GM12892 (cell line): Measurements from ENCODE around the gene UBP1.
"Not testable (repeated sequence)": the region's sequence is repeated elsewhere in the genome, so short reads cannot be mapped to it uniquely, and the experiment has no call there.

Experiments
- DNase-seq: peaks from one replicate; pipeline ENCODE4 v3.0.0; 2011; ENCODE audit not compliant: insufficient read length
- FAIRE-seq: peaks from 2 replicates; lab custom pipeline; 2011; peaks lifted over from hg19 to GRCh38; lab: Jason Lieb, UNC
- POLR2A ChIP-seq: IDR thresholded peaks from 2 replicates; pipeline ENCODE4 v1.6.1; 2011; ENCODE audit warnings: low read depth, low read length, control low read depth
- POLR2AphosphoS5 ChIP-seq: IDR thresholded peaks from 2 replicates; pipeline ENCODE4 v1.6.1; 2011; ENCODE audit warnings: low read depth, low read length, control low read depth
- TAF1 ChIP-seq: IDR thresholded peaks from 2 replicates; pipeline ENCODE4 v1.6.1; 2011; ENCODE audit warnings: low read depth, mild to moderate bottlenecking, control low read depth, low read length, borderline replicate concordance

Gene UBP1

DNA sequence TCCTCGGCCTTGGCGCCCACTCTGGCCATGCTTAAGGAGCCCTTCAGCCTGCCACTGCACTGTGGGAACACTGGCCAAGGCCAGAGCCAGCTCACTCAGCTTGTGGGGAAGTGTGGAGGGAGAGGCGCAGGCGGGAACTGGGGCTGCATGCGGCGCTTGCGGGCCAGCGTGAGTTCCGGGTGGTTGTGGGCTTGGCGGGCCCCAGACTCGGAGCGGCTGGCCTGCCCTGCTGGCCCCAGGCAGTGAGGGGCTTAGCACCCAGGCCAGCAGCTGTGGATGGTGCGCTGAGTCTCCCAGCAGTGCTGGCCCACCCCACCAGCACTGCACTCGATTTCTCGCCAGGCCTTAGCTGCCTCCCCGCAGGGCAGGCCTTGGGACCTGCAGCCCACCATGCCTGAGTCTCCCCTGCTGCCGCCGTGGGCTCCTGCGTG is 13.1 kb upstream of the UBP1 start:
- TF ChIP-seq POLR2A (no peak), POLR2AphosphoS5 (no peak), TAF1 (no peak)
- DNase-seq (no peak), FAIRE-seq (no peak)

DNA sequence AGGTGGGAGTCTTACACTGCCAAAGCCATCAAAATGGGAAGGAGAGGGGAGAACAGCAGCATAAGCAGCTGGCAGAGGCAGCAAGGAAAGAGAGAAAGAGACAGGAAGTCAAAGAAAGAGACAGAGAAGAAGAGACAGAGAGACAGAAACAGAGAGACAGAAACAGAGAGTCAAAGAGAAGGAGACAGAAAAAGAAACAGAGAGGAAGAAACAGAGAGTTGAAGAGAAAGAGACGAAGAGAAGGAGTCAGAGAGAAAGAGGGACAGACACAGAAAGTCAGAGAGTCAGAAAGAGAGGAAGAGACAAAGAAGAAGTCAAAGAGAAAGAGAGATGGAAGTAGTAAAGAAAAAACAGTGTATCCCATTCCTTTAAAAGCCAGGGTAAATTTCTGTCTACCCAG is 11.8 kb upstream of the UBP1 start:
- not testable (repeated sequence) for DNase-seq, FAIRE-seq

DNA sequence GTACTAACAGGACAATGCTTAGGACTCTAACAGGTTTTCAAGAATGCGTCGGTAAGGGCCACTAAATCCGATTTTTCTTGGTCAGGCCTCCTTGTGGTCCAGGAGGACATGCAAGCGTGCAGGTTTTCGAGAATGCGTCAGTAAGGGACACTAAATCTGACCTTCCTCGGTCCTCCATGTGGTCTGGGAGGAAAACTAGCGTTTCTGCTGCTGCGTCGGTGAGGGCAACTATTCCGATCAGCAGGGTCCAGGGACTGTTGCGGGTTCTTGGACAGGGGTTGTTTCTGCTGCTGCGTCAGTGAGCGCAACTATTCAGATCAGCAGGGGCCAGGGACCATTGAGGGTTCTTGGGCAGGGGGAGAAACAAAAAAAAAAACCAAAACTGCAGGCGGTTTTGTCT is 7.8 kb upstream of the UBP1 start:
- FAIRE-seq (no peak), DNase-seq (no peak)
- TF ChIP-seq TAF1 = no peak
- TF ChIP-seq POLR2AphosphoS5 = no peak
- no peak for TF ChIP-seq POLR2A

DNA sequence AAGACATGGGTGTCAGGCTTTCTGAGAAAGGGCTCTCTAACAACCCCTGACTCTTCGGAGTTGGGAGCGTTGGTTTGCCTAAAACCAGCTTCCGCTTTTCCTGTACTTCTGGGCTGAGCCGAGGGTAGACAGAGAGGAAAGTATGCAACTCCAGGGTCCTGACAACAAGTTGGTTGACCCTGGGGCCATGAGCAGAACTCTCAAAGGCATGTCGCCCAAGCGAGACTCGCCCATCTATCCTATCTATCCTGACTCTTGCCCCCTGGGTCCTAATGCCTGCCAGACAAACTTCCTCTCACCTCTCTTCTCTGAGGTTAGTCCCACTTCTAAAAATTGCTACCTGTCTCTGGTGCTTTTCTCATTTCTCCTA is 7.0 kb upstream of the UBP1 start:
- not testable (repeated sequence) for FAIRE-seq, DNase-seq

DNA sequence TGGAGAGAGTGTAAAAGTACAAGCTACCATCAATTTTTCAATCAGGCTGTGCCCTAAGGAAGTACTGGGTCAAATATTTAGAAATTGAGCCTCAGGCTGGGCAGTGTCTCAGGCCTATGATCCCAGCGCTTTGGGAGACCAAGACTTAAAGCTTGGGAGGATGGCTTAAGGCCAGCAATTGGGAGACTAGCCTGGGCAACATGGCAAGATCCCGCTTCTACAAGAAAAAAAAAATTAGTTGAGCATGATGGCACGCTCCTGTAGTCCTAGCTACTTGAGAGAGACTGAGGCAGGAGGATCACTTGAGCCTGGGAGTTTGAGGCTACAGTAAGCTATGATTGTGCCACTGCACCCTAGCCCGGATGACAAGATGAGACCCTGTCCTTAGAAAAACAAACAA is 2.0 kb upstream of the UBP1 start:
- TF ChIP-seq POLR2AphosphoS5 = no peak
- TF ChIP-seq TAF1 = no peak
- TF ChIP-seq POLR2A = no peak
- FAIRE-seq = no peak
- DNase-seq = no peak

DNA sequence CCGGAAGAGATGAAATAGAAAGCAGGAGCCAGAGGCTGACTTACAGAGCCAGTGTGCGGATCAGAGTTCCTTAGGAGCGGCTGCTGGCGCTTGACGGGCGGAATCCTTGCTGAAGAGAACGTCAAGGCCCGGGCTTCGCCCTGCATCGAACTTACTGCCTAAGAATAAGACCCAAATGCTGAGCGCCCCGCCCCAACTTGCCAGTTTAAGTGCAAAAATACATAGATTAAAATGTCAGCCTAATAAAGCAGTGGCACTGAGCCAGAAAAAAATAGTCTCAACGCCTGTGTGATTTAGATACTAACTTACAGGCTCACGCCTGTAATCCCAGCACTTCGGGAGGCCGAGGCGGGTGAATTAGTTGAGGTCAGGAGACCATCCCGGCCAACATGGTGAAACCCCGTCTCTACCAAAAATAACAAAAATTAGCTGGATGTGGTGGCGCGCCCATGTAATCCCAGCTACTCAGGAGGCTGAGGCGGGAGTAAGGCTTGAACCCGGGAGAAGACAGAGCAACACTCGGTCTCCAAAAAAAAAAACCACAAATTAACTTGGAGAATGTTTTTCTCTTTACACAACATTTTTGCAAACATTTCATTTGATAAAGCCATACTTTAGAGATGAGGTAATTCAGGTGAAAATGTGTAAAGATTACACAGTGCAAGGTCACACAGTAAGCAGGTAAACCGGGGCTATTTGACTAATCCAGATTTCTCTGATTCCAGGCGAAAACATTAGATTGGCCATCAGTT is 1.2 kb upstream of the UBP1 start:
- no peak for TF ChIP-seq POLR2AphosphoS5
- no peak for TF ChIP-seq POLR2A
- TF ChIP-seq TAF1 = no peak; the same call in 1 of the 2 replicates
- FAIRE-seq (no peak), DNase-seq (no peak)

DNA sequence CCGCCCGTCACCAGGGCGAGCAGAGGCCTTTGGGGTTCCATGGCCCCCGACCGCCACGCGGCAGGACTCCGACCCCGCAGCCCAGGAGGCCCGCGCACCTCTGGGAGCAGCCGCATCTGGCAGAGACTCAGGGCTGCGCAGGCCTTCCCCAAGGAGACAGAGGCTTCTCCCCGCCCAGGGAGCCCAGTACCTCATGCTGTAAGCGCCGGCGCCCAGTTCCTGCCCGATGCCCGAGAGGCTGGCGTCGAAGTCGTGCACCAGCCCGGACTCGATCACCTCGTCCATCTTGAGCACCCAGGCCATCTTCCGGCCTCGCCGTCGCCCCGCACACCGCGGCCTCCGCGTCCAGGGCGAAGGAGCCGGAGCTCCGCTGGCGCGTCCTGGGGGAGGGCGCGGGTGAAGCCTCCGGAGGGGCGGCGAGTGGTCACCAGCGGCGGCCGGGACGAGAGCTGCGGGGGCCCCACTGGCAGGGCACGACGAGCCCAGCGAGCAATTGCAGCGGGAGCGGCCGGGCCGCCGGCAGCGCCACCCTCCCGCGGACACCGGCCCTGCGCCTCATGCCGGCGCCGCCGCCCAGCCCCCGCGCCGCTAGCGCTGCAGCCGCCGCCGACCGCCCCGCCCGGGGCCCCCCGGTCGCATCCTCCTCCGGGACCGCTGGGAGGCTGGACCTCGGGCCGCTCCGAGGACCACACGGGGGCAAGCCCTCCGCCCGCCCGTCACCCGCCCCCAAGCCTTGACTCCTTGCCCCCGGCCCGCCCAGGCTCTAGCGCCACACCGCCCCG is 468 bp downstream of the UBP1 start:
- no peak for FAIRE-seq
- peak; percentile 55; the same call in 1 of the 2 replicates for TF ChIP-seq POLR2AphosphoS5
- TF ChIP-seq TAF1 = 0 out of 2 replicates have a peak, but pooled peaks have one; percentile 20
- peak; percentile 73 for TF ChIP-seq POLR2A
- peak; percentile 28 for DNase-seq

DNA sequence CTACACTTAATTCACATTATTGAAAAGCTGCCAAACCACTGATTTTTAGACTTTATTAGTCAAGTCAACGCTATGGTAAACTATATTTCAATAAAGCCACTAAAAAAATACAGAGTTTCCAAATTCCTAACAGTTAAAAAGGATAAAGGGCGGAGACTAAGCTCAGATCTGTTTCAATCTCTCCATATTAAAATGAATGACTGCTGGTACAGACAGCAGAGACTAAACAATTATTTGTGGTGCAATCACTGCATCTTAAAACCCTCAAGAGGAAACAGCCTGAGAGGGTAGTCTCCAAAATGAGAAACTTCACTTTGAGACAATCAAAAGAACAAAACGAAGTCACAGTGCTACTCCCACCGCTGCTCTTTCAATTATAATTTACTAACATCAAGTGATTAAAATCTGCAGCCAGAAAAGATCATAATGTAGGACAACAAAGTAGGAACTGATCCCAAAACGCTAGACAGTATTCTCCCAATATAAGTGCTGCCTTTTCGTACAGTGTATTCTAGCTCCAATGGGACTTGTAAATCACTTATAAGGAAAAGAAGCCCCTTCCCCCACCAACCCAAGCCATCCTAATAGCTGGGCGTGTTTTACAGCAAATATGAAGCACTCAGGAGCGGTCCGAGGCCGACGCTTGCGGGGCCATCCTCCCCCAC is 1.2 kb downstream of the UBP1 start:
- DNase-seq (no peak), FAIRE-seq (peak; percentile 51)
- no peak for TF ChIP-seq POLR2A
- no peak for TF ChIP-seq POLR2AphosphoS5
- TF ChIP-seq TAF1 = no peak

DNA sequence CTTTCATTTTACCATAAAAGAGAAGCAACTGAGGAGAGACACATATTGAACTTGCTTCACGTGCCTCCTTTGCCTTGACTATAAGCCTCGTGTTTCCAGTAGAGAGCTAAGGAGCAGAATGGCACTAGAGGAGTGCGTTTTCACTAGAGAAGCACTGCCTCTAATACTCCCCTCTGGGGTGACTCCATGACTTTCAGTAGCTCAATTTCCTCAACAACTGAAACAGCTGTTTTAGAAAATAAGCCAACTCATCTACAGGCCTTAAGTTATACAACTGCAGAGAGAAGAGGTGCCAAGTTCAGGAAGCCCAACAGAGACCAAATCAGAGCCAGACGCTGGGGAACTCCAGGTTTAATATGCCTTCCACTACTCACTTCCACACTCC is 1.9 kb downstream of the UBP1 start:
- DNase-seq = no peak
- no peak for TF ChIP-seq POLR2A
- FAIRE-seq = peak; percentile 51

DNA sequence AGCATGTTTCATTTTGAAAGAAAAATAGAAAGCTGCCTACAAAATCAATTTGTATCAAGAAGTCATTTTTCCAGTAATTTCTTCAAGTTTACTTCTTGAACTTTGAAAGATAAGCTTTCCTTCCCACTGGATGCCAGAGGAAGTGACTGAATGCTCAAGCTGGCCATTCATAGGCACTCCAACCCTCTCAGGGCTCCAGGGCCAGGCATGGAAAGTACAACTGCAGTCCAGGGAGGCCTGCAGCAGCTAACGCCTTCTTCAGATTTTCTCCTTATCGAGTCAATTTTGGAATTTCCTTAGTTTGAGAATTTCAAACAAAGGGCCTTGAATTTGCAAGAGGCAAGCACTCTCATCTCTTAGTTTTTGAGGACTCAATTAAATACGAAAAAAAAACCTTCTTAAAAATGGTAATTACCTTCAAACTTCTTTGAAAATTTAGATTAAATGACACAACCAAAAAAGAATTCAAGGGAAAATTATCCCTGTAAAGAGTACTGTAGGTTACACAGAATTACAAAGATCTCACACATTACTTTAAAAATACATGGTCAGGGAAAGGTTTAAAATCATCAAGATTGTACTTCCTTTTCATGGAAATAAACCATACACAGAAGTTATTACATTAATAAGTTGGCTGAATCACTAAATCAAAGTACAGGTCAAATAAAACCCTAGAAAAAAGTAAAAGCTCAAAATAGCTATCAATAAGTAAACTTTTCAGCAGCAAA is 2.5 kb downstream of the UBP1 start:
- TF ChIP-seq POLR2A = no peak
- TF ChIP-seq POLR2AphosphoS5 = no peak
- TF ChIP-seq TAF1 = no peak
- no peak for DNase-seq
- FAIRE-seq = no peak

DNA sequence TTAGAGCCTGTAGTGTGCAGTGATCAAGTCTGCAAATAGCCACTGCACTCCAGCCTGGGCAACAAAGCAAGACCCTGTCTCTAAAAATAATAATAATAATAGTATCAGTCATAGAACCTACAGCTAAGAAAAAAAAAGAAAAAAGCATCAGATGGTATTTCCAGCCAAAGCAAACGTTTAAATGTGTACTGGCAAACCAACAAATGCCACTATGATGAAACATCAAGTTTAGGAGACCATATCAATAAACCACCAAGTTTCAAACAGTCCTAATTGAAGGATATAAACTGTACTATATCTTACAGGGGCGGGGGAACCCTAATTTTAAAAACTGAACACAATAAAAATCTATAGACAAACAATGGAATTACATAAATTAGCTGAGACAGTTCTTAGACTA is 6.4 kb downstream of the UBP1 start:
- no peak for TF ChIP-seq POLR2A
- TF ChIP-seq POLR2AphosphoS5 = no peak
- no peak for TF ChIP-seq TAF1
- DNase-seq = no peak
- FAIRE-seq = no peak

DNA sequence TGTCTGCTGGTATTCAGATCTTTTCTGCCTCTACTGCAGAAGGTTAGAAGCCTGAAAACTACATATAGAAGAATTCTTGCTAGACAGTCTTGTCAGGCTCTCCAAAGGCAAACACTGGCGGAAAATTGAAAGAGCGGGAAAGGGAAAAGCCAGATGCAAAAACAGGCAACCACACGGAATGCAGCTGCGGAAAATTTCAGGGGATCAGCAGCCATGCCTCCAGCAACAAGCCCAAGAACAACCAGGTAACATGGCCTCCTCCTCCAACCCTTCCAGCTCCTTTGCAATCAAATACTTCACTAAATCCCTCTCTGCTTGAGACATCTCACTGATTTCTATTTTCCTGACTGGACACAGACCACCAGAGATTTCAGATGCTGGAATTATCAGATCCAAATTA is 9.6 kb downstream of the UBP1 start:
- DNase-seq = no peak
- FAIRE-seq = no peak
- no peak for TF ChIP-seq POLR2AphosphoS5
- no peak for TF ChIP-seq TAF1
- TF ChIP-seq POLR2A = no peak
